Measurements from ENCODE around the gene PDE8B.
A peak's percentile ranks its signal among the peaks of the same experiment; 100 is the strongest.
"Not testable (repeated sequence)": the region's sequence is repeated elsewhere in the genome, so short reads cannot be mapped to it uniquely, and the experiment has no call there.

The PDE8B gene

DNA sequence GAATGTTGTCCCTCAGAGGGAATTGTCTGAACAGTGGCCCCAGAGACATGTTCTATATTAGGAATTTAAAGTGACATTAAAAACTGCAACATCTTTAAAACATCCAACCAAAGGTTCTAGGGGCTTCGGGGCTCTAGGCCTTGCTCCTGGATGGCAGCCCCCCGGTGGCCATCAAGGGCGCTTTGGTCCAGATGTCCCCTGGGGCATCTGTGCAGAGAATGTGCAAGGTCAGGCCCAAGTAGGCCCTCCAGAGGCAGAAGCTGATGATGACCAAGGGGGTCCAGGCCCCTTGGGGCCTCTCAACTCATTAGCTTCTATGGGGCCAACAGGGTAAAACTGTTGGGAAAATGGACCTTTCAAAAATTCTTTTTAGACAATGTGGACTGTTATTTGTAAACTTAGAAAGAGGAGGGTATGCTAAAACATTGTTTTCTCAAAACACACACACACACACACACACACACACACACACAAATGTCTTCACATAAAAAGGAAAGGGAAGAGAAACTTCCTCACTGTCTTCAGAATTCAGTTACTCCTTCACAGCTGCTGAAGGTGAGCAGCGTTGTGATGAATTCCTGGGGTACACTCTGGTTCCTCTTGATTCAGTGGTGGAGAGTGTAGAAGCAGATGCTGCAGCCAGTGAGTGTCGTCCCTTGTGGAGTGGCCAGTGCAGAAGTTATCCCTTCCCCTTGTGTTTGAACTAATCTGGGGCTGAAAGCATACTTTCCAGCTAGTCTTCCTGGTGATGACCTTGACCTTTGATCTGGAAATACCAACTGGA is 156.4 kb downstream of the PDE8B start:
- no peak for DNase-seq (ENCODE audit: low read depth)

DNA sequence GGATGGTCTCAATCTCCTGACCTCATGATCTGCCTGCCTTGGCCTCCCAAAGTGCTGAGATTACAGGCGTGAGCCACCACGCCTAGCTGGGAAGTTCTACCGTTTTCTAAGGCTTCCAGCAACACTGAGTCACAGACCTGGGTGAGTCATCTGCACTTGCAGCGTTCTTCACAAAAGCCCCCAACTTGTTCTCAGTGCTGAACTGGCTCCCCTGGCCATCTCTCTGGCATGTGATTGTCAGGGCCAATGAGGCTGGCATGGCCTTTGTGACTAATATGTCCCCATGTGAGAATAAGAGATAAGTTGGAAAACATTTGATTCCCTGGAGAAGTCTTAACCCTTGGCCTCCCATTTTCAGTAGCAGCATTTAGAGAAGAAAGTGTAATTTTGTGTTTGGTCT is 157.3 kb downstream of the PDE8B start:
- DNase-seq (ENCODE audit: low read depth), result no peak

DNA sequence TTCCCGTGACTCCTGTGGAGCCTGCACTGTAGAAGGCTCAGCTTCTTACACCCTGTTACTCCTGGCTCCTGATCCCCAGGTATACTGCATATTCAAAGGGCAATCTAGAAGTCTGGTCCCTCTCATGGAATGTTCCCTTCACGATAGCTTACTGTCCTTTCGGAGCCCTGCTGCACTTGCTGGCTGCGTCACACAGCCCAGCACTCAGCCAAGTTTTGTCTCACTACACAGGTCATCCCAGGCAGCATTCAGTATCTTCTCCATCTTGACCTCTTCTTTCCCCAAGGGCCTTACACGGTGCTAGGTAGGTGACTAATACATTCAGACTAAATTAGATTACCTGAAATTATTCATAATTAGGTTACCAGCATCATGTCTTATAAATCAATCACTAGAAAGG is 157.9 kb downstream of the PDE8B start:
- DNase-seq (ENCODE audit: low read depth), result no peak

DNA sequence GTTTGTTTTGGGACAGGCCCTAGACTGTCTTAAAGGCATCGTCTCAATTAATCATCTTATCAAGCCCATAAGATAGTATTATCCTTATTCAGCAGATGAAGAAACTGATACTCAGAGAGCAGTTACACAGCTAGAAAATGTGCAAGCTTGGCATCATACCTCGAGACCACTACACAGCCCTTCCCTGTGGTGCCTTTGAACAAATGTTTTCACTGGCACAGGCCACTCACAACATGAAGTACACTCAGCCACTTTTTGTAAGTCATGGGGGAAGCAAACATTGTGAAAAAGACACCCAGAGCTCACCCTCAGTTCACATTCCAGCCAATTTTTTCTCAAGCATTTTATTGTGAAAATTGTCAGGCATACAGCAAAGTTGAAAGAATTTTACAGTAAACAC is 159.1 kb downstream of the PDE8B start:
- no peak for DNase-seq (ENCODE audit: low read depth)

DNA sequence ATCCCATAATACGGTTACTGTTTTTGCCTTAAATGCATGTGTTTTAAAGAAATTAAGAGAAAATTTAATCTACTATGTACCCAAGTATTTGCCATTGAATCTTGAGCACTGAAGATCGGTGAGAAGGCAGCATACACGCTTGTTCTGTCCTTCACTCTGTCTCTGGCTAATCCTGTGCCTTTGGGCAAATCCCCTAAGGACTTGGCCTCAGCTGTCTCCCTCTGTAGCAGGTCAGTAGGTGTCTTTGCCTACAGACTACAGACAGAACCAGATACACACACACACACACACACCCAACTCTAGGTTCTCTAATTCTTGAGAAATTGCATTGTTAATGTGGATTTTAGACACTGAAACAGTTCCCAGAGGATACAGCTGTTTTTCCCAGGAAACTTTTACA is 164.2 kb downstream of the PDE8B start:
- no peak for DNase-seq (ENCODE audit: low read depth)

DNA sequence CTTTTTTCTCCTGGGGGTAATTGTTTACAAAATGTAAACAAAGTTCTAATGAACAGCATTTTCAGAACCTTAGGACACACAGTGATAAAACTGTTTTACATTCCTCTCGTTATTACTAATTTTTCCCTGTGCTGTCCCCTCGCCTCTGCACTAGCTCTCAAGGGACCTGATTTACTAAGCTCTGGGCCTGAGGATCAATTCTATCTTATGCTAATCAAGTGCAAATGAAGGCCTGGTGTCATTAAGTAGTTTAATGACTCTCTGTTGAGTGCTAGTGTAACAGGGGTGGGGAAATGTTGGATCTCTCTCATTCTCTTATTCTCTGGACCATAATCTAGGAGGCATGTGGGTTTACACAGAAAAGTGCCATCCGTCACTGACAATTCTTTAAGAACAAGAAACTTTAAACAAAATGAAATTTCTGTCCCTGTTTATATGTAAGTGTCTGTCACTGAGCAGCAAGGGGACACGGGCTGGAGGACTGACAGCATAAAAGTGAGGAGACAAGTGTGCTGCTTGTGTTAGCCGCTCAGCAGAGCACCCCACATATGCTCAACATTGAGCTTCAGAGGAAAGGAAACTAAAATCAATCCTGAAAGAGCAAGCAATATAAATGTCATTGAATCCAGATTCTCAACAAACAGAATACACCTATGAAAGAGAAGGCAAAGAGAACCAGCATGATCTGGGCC is 166.3 kb downstream of the PDE8B start:
- no peak for DNase-seq (ENCODE audit: low read depth)

DNA sequence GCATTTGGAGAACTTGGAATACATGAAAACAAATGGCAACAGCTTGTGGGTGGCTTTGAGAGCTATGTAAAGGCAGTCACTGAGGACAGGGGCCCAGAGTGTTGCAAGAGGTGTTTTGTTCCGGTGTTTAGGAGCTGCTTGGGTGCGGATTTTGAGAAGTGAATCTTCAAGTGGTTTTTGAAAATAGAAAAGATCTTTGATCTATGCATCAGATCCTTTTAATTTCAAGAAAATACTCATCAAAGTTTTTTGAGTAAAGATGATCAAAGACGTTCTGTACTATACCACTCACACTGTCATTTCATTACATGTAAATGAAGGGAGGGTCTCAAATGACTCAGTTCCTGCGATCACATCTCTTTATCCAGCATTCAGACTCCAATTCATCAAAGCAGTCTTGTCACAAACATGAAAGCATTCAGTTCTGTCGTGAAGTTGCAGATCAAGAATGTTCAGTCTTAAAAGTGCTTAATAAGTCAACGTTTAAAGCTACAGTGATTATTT is 169.1 kb downstream of the PDE8B start:
- no peak for DNase-seq (ENCODE audit: low read depth)

DNA sequence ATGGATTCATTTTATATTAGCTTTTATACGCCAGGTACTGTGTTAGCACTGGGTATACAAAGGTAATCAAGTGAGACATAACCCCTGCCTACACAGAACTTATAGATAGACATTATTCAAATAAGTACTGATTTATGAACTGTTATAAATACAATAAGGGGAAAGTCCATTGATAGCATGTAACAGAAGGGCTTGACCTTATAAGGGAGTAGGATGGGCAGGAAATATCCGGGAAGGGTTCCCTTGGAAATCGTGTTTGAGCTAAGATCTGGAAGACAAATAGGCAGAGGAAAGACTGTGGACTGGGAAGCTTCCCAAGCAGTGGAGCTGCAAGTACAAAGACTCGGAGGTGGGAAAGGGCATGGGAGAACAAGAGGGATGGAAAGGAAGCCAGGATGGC is 170.2 kb downstream of the PDE8B start:
- DNase-seq (ENCODE audit: low read depth), result no peak

DNA sequence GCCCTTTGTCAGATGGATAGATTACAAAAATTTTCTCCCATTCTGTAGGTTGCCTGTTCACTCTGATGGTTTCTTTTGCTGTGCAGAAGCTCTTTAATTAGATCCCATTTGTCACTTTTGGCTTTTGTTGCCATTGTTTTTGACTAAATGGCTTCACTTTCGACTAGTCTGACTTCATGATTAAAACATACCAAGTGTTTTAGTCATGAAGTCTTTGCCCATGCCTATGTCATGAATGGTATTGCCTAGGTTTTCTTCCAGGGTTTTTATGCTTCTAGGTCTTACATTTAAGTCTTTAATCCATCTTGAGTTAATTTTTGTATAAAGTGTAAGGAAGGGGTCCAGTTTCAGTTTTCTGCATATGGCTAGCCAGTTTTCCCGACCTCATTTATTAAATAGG is 172.9 kb downstream of the PDE8B start:
- not testable (repeated sequence) for DNase-seq (ENCODE audit: low read depth)

DNA sequence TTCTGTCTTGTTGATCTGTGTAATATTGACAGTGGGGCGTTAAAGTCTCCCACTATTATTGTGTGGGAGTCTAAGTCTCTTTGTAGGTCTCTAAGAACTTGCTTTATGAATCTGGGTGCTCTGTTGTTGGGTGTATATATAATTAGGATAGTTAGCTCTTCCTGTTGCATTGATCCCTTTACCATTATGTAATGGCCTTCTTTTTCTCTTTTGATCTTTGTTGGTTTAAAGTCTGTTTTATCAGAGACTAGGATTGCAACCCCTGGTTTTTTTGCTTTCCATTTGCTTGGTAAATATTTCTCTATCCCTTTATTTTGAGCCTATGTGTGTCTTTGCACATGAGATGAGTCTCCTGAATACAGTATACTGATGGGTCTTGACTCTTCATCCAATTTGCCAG is 175.9 kb downstream of the PDE8B start:
- DNase-seq (ENCODE audit: low read depth), result not testable (repeated sequence)

DNA sequence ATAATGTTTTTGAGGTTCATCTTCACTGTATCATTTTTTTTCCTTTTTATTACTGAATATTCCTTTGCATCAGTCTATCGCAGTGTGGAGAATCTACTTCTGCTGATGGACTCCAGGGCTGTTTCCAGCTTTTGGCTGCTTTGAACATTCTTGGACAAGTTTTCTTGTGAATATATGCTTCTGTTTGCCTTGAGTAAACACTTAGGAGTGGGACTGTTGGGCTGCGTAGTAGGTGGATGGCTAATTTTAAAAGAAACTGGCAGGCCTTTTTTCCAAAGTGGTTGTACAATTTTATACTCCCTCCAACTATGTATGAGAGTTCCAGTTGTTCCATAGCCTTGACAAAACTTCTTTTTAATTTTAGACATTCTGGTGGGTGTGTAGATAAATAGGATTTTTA is 179.3 kb downstream of the PDE8B start:
- no peak for DNase-seq (ENCODE audit: low read depth)

DNA sequence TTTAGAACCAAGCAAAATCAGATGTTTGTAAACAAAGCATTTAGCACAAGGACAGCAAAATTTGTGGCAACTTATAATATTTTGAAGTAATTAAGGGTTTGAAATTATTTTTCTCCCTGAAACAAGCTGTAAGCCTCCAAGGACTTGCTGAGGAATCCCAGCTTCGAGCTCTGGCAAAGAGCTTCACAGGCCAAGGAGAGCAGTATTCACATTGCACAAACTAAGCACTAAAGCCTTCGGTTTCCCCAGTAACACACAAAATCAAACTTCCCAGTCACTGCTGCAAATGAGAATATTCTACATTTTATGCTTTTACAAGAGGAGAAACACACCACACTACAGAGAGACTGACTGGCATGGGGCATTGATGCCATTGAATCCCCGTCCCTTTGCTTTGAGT is 179.7 kb downstream of the PDE8B start:
- no peak for DNase-seq (ENCODE audit: low read depth)

DNA sequence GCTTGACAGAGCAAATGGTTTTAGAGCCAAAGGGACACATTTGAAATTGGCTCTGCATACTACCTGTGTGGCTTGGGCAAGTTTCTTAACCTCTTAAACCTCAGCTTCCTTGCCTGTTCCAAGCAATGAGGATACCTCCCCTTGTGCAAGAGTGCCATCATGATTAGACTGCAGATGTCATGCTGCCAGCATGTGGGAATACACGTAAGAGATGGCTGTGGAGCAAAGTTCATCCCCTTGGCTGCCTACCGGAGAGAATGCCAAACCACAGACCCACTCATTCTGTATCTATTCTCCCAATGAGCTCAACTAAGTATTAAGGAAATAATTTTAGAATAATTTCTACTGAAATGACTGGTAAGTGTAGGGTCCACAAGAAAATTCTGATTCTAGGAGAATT is 180.3 kb downstream of the PDE8B start:
- peak; percentile 1 for DNase-seq (ENCODE audit: low read depth)

DNA sequence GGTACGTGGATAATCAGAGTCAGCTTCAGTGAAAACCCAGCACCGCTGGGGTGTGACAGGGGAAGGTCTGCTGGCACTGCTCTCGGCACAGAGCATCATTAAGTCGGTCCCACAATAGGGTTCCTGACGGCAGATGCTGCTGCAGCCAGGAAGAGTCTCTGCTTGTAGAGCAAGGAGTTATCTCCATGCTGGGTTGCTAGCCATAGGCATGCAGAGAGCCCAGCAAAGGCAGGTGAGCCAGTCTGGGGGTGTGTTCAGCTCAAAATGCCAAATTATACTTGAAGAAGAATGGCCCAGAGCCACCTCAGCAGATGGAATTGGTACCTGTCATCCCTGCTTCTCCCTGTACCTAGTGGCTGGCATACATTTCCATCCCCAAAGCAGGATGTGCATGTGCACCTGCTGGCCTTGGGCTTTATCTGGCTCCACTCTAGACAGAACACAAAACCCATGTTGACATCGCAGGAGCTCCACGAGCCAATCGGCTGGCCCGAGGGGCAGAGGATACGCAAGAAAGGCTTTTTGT is 180.8 kb downstream of the PDE8B start:
- DNase-seq (ENCODE audit: low read depth), result no peak

DNA sequence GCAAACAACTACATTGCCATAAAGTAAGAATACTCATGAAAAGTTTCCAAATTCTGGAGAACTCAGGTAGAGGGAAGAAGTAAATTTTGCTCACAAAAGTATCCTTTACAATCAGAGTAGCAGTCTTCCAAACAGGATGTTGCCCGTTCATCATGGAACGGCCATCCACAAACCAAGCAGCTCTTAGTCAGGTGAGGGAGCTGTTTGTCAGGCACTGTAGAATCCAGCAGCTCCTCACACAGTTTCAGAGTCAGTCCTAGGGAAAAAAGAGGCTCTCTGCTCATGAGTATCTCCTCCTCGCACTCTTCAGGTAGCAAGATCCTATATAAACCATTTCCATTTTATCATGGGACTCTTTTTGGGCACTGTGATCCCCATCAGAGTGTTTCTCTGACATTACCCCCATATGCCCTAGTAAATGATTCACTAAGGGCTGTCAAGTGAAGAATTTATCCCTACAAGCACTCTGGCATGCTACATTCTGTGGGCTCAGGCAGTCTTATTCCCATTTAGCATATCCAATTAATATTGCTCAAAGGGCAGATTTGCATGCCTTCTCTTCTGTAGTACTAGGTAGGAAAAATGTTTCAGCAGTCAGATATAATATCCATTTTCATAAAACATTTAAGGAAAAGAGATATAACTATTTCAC is 183.7 kb downstream of the PDE8B start:
- no peak for DNase-seq (ENCODE audit: low read depth)

DNA sequence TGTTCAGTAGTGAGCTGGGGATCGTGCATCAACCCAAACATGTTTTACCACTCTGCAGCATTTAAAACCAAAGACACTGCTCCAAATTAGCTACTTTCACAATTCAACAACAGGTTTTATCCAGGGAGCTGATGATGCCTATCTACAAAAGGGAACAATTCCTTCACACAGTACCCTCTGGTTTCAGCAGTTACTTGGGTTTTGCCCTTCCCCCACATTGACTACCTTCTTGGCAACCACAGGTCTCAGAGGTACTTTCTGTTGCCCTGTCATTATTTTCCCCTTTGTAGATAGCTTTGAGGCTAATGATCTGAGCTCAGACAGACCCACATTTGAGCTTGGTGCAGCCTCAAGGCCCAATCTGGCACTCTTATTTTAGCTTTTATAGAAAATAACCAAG is 185.5 kb downstream of the PDE8B start:
- DNase-seq (ENCODE audit: low read depth), result no peak

DNA sequence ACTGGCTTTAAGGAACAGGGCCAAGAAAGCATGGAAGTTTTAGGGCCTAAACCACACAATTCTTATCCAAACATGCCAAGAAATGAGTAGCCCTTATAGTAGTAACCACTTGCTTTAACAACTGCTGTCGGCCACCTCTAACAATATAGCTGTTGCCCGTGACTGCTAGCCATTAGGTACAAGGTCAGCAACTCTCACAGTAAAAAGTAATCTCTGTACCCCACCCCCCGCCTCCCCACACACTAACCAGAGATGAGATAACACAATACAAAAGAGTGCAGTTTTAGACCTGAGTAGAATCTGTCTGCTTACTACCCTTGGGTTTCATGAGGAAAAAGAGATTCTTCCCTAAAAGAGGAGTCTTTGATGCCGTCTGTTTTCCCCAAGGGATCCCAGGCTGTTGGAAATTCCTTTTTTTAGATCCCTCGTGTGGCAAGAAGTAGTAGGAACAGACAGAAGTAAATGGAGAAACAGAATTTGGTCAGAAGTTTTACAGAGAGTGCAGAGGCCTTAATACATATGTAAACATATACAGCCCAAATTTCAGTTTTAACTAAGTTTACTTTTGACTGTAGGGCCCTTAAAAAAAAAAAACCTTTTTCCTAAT is 187.3 kb downstream of the PDE8B start:
- no peak for DNase-seq (ENCODE audit: low read depth)

DNA sequence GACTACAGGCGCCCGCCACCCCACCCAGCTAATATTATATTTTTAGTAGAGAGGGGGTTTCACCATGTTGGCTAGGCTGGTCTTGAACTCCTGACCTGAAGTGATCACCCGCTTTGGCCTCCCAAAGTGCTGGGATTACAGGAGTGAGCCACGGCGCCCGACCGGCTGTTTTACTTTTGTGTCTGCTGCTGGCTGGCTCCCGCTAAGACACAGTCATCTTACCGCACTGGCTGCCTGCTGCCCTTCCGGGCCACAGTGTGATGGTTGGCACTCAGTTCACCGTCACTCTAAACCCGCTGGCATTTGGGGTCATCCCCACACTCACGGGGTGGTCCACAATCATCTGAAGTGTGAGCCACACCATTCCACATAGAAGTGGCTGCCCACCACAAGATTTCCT is 188.0 kb downstream of the PDE8B start:
- no peak for DNase-seq (ENCODE audit: low read depth)

DNA sequence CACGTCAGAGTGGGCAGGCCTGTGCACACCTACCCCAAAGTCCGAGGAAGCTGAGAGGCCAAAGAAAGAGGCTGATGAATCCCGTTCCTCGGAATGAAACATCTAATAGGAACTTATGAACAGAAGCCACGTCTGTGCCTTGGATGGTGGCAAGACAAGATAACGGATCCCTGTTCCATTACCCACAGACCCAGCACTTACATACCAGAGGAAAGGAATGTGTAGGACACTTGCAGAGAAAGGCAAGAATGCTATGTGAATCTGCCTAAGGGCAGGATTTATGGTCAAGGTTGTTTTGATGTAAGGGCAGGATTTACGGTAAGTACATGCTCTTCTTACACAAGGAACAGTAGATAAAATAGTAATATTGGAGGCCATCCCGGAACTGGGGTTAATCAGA is 188.4 kb downstream of the PDE8B start:
- no peak for DNase-seq (ENCODE audit: low read depth)

DNA sequence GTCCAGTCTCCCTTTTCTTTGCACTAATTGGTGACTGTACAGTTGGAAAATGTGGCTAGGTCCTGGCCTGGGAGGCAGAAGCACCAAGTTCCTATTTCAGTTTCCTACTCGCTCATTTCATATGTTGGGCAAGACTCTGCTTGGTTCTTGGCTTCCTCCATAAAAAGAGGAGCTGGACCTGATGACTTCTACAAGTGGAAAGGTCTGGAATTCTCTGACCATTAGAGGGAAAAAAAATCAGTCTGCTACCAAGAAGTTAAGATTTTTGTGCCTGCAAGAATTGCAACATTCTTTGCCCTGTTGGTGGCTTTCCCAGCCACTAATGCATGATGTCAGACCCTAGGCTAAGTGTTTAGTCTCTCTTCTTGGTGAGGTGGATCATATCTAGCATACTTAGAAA is 190.2 kb downstream of the PDE8B start:
- no peak for DNase-seq (ENCODE audit: low read depth)

DNA sequence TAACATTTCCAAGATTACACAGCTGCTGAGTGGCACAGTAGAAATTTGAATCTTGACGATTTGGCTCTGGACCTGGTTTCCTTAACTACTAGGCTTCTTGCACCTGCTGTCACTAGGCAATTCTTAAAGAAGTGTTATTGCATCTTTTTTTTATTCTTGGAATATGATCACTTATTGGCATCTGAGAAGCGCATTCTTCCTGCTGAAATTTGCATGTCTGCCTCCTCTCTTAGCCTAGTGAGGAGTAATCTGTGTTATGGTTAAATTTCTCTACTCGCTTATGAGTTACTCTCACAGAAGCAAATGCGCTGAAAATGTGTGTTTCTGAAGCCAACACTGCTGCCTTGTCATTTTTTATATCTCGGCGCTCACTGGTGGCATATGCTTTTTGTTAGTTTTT is 192.3 kb downstream of the PDE8B start:
- DNase-seq (ENCODE audit: low read depth), result no peak

DNA sequence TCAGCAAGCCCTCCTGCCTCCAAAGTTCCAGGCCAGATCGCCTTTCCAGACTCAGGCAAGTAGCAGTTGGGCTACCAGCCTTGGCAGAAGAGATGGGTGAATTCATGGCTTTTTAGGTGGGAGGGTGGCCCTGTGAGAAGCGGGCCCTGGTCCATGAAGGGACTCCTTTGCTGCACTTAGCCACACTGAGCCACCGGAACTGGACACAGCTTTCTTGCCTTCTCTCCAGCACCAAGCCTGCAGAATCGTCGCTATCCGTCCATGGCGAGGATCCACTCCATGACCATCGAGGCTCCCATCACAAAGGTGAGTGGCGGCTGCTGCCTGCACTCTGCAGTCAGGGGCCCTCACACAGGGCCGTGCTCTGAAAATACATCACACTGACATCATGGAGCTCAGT is 196.7 kb downstream of the PDE8B start:
- DNase-seq (ENCODE audit: low read depth), result no peak

Data from non-pigmented ciliary epithelial cell (primary cell).